Calu3 (cell line): ENCODE data around the gene OSTN. TPM values are rescaled to one million over a fixed set of nuclear protein-coding genes. Genes with fewer than 3 reads are reported as not detected.

Experiments used
- BruUV-seq: library from RNA; stranded (reverse); fragments of 400-500 nt; replicated peaks from 2 replicates; lab custom pipeline; 2021; lab: Mats Ljungman, UMichigan
- CTCF ChIA-PET: fragments of 300-600 bp; sonication (Branson Sonifier 250); formaldehyde crosslinking; loops from one replicate; lab custom pipeline; 2022; ENCODE audit warnings: antibody characterized with exemption; lab: Charles Lee
- DNase-seq: peaks from one replicate; pipeline ENCODE4 v3.0.0; 2022
- H3K27ac Mint-ChIP-seq: one replicate; pipeline ENCODE4 v1.8.0; 2022; ENCODE audit warnings: mixed read lengths; ENCODE audit not compliant: unreplicated experiment
- H3K27me3 Mint-ChIP-seq: one replicate; pipeline ENCODE4 v1.8.0; 2022; ENCODE audit warnings: mixed read lengths; ENCODE audit not compliant: unreplicated experiment
- H3K36me3 Mint-ChIP-seq: one replicate; pipeline ENCODE4 v1.8.0; 2022; ENCODE audit warnings: mild to moderate bottlenecking, moderate library complexity, mixed read lengths; ENCODE audit not compliant: insufficient read depth, unreplicated experiment
- H3K4me1 Mint-ChIP-seq: one replicate; pipeline ENCODE4 v1.8.0; 2022; ENCODE audit warnings: mild to moderate bottlenecking, low read depth, mixed read lengths; ENCODE audit not compliant: unreplicated experiment
- H3K4me3 Mint-ChIP-seq: one replicate; pipeline ENCODE4 v1.8.0; 2022; ENCODE audit warnings: mild to moderate bottlenecking, low read depth, moderate library complexity, mixed read lengths; ENCODE audit not compliant: unreplicated experiment
- H3K9me3 Mint-ChIP-seq: one replicate; pipeline ENCODE4 v1.8.0; 2022; ENCODE audit warnings: low read depth, mixed read lengths; ENCODE audit not compliant: unreplicated experiment
- intact Hi-C: fragments of 100-400 bp; cut with micrococcal nuclease; formaldehyde crosslinking; loops from one replicate; pipeline ENCODE4 v1.10.0; 2022; ENCODE audit not compliant: unreplicated experiment
- total RNA-seq: library from RNA; stranded (reverse); gene quantifications from 2 replicates; pipeline ENCODE4 v1.2.3, GENCODE V29; 2022
- TF ChIP-seq, protein P1 (sequence below): fragments of 200-600 bp; IDR thresholded peaks from one replicate; pipeline ENCODE4 v1.8.0; 2022; ENCODE audit warnings: antibody characterized with exemption; ENCODE audit not compliant: unreplicated experiment

OSTN gene
- total RNA-seq, 1 experiment from 2014 or later: not detected

DNA sequence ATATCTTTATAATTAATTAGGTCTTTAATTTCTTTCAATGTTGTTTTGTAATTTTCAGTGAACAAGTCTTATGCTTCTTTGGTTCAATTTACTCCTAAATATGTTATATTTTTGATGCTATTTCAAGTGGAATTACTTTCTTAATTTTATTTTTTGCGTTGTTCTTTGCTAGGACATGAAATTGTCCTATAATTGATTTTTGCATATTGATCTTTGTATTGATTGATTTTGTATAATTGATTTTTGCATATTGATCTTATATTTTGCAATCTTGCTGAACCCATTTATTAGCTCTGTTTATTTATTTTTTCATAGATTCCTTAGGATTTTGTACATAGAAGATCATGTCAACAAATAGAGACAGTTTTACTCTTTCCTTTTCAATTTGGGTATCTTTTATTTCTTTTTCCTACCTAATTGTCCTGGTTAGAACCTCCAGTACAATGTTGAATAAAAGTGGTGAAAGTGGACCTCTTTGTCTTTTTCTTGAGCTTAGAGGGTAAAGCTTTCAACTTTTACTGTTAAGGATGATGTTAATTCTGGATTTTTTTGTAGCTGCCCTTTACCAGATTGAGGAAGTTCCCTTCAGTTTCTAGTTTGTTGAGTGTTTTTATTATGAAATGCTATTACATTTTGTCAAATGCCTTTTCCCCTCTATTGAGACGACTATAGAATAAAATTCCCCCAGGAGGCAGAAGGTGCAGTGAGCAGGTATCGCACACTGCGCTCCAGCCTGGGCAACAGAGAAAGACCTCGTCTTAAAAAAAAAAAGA lies 93.4 kb downstream of the OSTN start:
- BruUV-seq: no TSS peak
- H3K27me3 Mint-ChIP-seq: no peaks in the 10 kb centered on the region
- no peak overlapping the region for H3K27ac Mint-ChIP-seq
- H3K4me1 Mint-ChIP-seq: no peaks in the 10 kb centered on the region
- no peak overlapping the region for H3K4me3 Mint-ChIP-seq
- no peaks in the 10 kb centered on the region for H3K36me3 Mint-ChIP-seq
- H3K9me3 Mint-ChIP-seq: no peaks in the 10 kb centered on the region
- no peak for DNase-seq
- TF ChIP-seq, protein P1, sequence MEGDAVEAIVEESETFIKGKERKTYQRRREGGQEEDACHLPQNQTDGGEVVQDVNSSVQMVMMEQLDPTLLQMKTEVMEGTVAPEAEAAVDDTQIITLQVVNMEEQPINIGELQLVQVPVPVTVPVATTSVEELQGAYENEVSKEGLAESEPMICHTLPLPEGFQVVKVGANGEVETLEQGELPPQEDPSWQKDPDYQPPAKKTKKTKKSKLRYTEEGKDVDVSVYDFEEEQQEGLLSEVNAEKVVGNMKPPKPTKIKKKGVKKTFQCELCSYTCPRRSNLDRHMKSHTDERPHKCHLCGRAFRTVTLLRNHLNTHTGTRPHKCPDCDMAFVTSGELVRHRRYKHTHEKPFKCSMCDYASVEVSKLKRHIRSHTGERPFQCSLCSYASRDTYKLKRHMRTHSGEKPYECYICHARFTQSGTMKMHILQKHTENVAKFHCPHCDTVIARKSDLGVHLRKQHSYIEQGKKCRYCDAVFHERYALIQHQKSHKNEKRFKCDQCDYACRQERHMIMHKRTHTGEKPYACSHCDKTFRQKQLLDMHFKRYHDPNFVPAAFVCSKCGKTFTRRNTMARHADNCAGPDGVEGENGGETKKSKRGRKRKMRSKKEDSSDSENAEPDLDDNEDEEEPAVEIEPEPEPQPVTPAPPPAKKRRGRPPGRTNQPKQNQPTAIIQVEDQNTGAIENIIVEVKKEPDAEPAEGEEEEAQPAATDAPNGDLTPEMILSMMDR: no peak
- CTCF ChIA-PET: interaction anchor here (1.0 kb wide), 1 partner anchor 1620 kb away, joined by 3 read pairs; no protein-coding TSS in a partner anchor
- intact Hi-C loops: no loop called here

GRCh38 chr3:191294291-191294690 lies 95.2 kb downstream of the OSTN start:
- no peak overlapping the region for H3K27ac Mint-ChIP-seq
- TF ChIP-seq, protein P1: no peak
- H3K4me3 Mint-ChIP-seq: no peak overlapping the region
- intact Hi-C loops: no loop called here
- BruUV-seq: no TSS peak
- DNase-seq: no peak
- CTCF ChIA-PET: no interaction called here
- no peaks in the 10 kb centered on the region for H3K9me3 Mint-ChIP-seq
- H3K4me1 Mint-ChIP-seq: no peaks in the 10 kb centered on the region
- H3K36me3 Mint-ChIP-seq: no peaks in the 10 kb centered on the region
- no peaks in the 10 kb centered on the region for H3K27me3 Mint-ChIP-seq

DNA sequence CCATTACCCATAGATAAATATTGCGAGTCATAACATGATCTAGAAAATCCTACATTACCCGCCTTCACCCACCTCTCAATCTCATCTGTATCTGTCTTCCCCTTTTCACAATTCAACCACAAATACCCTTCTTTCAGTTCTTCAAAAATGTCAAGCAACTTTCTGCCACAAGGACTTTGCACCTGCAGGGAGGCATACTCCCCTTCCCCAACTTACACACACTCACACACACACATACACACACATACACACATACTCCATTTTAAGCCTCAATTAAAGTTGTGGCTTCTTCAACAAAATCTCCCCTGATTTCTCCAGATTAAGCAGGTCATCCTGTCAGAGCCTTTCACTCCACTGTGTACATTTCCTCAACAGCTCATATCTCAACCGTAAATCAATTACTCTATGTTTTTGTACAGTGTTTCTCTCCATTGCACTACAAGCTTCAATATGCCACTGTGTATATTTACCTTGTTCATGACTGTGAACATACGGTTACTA lies 97.0 kb downstream of the OSTN start:
- Mint-ChIP-seq H3K27me3 (no peaks in the 10 kb centered on the region), H3K36me3 (no peaks in the 10 kb centered on the region), H3K4me1 (no peaks in the 10 kb centered on the region), H3K9me3 (no peaks in the 10 kb centered on the region), H3K4me3 (no peak overlapping the region), H3K27ac (no peak overlapping the region)
- CTCF ChIA-PET: interaction anchor here (0.7 kb wide), 1 partner anchor 47 kb away, joined by 3 read pairs; no protein-coding TSS in a partner anchor
- TF ChIP-seq, protein P1: no peak
- no TSS peak for BruUV-seq
- DNase-seq: no peak
- intact Hi-C loops: no loop called here

GRCh38 chr3:191298846-191299245 lies 99.8 kb downstream of the OSTN start:
- Mint-ChIP-seq H3K4me3 (no peak overlapping the region), H3K36me3 (no peaks in the 10 kb centered on the region), H3K4me1 (no peaks in the 10 kb centered on the region), H3K27ac (no peak overlapping the region), H3K27me3 (no peaks in the 10 kb centered on the region), H3K9me3 (no peaks in the 10 kb centered on the region)
- intact Hi-C loops: no loop called here
- no TSS peak for BruUV-seq
- no peak for DNase-seq
- TF ChIP-seq, protein P1: no peak
- CTCF ChIA-PET: no interaction called here
